WERI-Rb-1 (cell line): Measurements from ENCODE around the gene GKN2.

ENCODE experiments used
- DNase-seq: peaks from one replicate; pipeline ENCODE4 v3.0.0-alpha.2; 2020
- H3K27ac ChIP-seq: fragments of 250-450 bp; sonication (Bioruptor Pico); 2 replicates; pipeline ENCODE4 v1.5.1; 2020; ENCODE audit warnings: mild to moderate bottlenecking, moderate library complexity
- H3K27me3 ChIP-seq: fragments of 250-450 bp; sonication (Bioruptor Pico); 2 replicates; pipeline ENCODE4 v1.5.1; 2021; ENCODE audit warnings: mild to moderate bottlenecking, low read depth, moderate library complexity; ENCODE audit not compliant: insufficient read depth, severe bottlenecking
- H3K36me3 ChIP-seq: fragments of 250-450 bp; sonication (Bioruptor Pico); 2 replicates; pipeline ENCODE4 v1.5.1; 2020; ENCODE audit warnings: mild to moderate bottlenecking, moderate library complexity
- H3K4me3 ChIP-seq: 2 replicates; pipeline ENCODE4 v1.5.1; 2011; ENCODE audit warnings: low read depth, mild to moderate bottlenecking, control low read depth, low read length
- H3K9me3 ChIP-seq: fragments of 250-450 bp; sonication (Bioruptor Pico); 2 replicates; pipeline ENCODE4 v1.5.1; 2021; ENCODE audit warnings: mild to moderate bottlenecking, moderate library complexity; ENCODE audit not compliant: severe bottlenecking
- CTCF ChIP-seq: IDR thresholded peaks from 2 replicates; pipeline ENCODE4 v1.5.1; 2011; ENCODE audit warnings: low read depth, mild to moderate bottlenecking, control low read depth, inconsistent platforms, low read length

The GKN2 gene

GRCh38 chr2:68936427-68936826, 16.3 kb downstream of the GKN2 start:
- Histone ChIP-seq H3K9me3 (peaks cover 2% of the 10 kb centered on the region), H3K27me3 (peaks cover 12% of the 10 kb centered on the region), H3K4me3 (no peak overlapping the region), H3K36me3 (no peaks in the 10 kb centered on the region), H3K27ac (no peak overlapping the region)
- no peak for DNase-seq
- no peak for TF ChIP-seq CTCF

GRCh38 chr2:68935471-68935870, 17.2 kb downstream of the GKN2 start:
- Histone ChIP-seq H3K36me3 (no peaks in the 10 kb centered on the region), H3K9me3 (peaks cover 2% of the 10 kb centered on the region), H3K4me3 (no peak overlapping the region), H3K27me3 (peaks cover 12% of the 10 kb centered on the region), H3K27ac (no peak overlapping the region)
- TF ChIP-seq CTCF: no peak
- no peak for DNase-seq

GRCh38 chr2:68934021-68934420, 18.7 kb downstream of the GKN2 start:
- Histone ChIP-seq H3K9me3 (peaks cover 4% of the 10 kb centered on the region), H3K27ac (no peak overlapping the region), H3K27me3 (peaks cover 12% of the 10 kb centered on the region), H3K4me3 (no peak overlapping the region), H3K36me3 (no peaks in the 10 kb centered on the region)
- no peak for TF ChIP-seq CTCF
- no peak for DNase-seq

- Histone ChIP-seq H3K36me3 (no peaks in the 10 kb centered on the region), H3K4me3 (no peak overlapping the region), H3K27me3 (peaks cover 20% of the 10 kb centered on the region), H3K27ac (no peak overlapping the region), H3K9me3 (peaks cover 2% of the 10 kb centered on the region)
- DNase-seq: no peak
- TF ChIP-seq CTCF: no peak
These were observed 20.3 kb downstream of the GKN2 start for GRCh38 chr2:68932402-68932801.

GRCh38 chr2:68931799-68932198, 20.9 kb downstream of the GKN2 start:
- no peak for DNase-seq
- TF ChIP-seq CTCF: no peak
- no peak overlapping the region for H3K4me3 ChIP-seq
- no peak overlapping the region for H3K27ac ChIP-seq
- H3K27me3 ChIP-seq: peaks cover 23% of the 10 kb centered on the region
- H3K36me3 ChIP-seq: no peaks in the 10 kb centered on the region
- peaks cover 2% of the 10 kb centered on the region for H3K9me3 ChIP-seq

GRCh38 chr2:68931149-68931711, 21.5 kb downstream of the GKN2 start:
- no peak for TF ChIP-seq CTCF
- peaks cover 2% of the 10 kb centered on the region for H3K9me3 ChIP-seq
- DNase-seq: no peak

More at GRCh38 chr2:68931149-68931711, 21.5 kb downstream of the GKN2 start:
- Histone ChIP-seq H3K27ac (no peak overlapping the region), H3K27me3 (peaks cover 21% of the 10 kb centered on the region), H3K4me3 (no peak overlapping the region), H3K36me3 (no peaks in the 10 kb centered on the region)
